HG03097 (cell line): ENCODE data around the gene GLB1L2.

ENCODE experiments used
- ATAC-seq: cut with Tn5 transposase; IDR thresholded peaks from one replicate; pipeline ENCODE4 v1.9.1; 2021; ENCODE audit not compliant: unreplicated experiment, low FRiP score

The GLB1L2 gene

GRCh38 chr11:134383576-134384221, 51.9 kb downstream of the GLB1L2 start:
- ATAC-seq: no peak

- no peak for ATAC-seq
Observed at GRCh38 chr11:134384406-134384805, 52.6 kb downstream of the GLB1L2 start.

- no peak for ATAC-seq
Observed at GRCh38 chr11:134385171-134385570, 53.4 kb downstream of the GLB1L2 start.

- ATAC-seq: no peak
Observed at GRCh38 chr11:134385774-134386565, 54.2 kb downstream of the GLB1L2 start.

GRCh38 chr11:134386945-134387344, 55.2 kb downstream of the GLB1L2 start:
- ATAC-seq: no peak

- ATAC-seq: no peak
Observed at GRCh38 chr11:134387501-134387900, 55.7 kb downstream of the GLB1L2 start.

- ATAC-seq: no peak
Observed at GRCh38 chr11:134388590-134388989, 56.8 kb downstream of the GLB1L2 start.

- no peak for ATAC-seq
Observed at GRCh38 chr11:134389464-134390180, 57.8 kb downstream of the GLB1L2 start.

- no peak for ATAC-seq
Observed at GRCh38 chr11:134390706-134391569, 59.1 kb downstream of the GLB1L2 start.

GRCh38 chr11:134391656-134392055, 59.9 kb downstream of the GLB1L2 start:
- no peak for ATAC-seq

- ATAC-seq: no peak
Observed at GRCh38 chr11:134392953-134393615, 61.3 kb downstream of the GLB1L2 start.

GRCh38 chr11:134393638-134394037, 61.9 kb downstream of the GLB1L2 start:
- no peak for ATAC-seq

- no peak for ATAC-seq
Observed at GRCh38 chr11:134394311-134394710, 62.5 kb downstream of the GLB1L2 start.

GRCh38 chr11:134395002-134395401, 63.2 kb downstream of the GLB1L2 start:
- no peak for ATAC-seq

- ATAC-seq: no peak
Observed at GRCh38 chr11:134397304-134398078, 65.7 kb downstream of the GLB1L2 start.

- no peak for ATAC-seq
Observed at GRCh38 chr11:134398079-134398444, 66.3 kb downstream of the GLB1L2 start.

GRCh38 chr11:134398644-134399292, 67.0 kb downstream of the GLB1L2 start:
- ATAC-seq: no peak

GRCh38 chr11:134399293-134399654, 67.5 kb downstream of the GLB1L2 start:
- no peak for ATAC-seq

- no peak for ATAC-seq
Observed at GRCh38 chr11:134399996-134400395, 68.2 kb downstream of the GLB1L2 start.
